SW480 (cell line): ENCODE measurements around the gene CDH23.
"Not testable (repeated sequence)": the region's sequence is repeated elsewhere in the genome, so short reads cannot be mapped to it uniquely, and the experiment has no call there.

Source experiments
- DNase-seq: peaks from one replicate; pipeline ENCODE4 v3.0.0-alpha.2; 2016; ENCODE audit warnings: low spot score

CDH23 gene

DNA sequence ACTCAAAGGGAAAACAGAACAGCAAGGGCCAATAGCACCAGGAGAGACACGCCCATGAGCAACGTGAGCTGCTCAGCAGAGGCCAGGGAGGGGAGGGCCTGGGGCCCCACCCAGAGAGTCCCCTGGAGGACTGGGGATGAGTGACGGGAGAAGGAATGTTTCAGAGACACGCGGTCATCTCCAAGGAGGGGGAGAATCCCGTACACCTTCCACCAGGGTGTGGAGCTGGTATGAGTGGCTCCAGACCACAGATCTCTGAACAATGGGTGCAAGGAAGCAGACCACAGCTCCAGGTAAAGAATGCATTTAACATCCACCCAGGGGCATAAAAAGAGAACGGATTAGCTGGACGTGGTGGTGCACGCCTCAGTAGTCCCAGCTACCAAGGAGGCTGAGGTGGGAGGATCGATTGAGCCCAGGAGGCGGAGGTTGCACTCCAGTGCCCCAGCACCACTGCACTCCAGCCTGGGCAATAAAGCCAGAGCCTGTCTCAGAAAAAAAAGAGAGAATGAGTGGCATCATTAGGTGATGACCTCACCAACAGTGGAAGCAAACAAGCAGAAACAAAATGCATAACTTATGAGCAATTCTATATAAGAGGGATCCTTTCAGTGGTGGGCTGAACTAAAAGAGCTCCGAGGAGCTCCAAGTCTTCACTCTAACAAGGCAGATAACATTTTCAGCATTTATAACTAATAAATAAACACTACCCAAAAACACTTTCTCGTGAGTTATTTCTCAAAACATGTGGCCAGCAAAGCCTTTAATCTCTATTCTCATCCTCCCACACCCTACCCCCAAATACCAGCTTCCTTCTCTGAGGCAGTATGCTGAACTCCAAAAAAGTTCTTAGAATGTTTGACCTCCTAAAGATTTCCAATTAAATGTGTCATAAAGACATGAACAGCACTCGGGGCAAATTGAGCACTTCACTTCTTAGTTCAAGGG, 441.8 kb downstream of the CDH23 start:
- DNase-seq = no peak

DNA sequence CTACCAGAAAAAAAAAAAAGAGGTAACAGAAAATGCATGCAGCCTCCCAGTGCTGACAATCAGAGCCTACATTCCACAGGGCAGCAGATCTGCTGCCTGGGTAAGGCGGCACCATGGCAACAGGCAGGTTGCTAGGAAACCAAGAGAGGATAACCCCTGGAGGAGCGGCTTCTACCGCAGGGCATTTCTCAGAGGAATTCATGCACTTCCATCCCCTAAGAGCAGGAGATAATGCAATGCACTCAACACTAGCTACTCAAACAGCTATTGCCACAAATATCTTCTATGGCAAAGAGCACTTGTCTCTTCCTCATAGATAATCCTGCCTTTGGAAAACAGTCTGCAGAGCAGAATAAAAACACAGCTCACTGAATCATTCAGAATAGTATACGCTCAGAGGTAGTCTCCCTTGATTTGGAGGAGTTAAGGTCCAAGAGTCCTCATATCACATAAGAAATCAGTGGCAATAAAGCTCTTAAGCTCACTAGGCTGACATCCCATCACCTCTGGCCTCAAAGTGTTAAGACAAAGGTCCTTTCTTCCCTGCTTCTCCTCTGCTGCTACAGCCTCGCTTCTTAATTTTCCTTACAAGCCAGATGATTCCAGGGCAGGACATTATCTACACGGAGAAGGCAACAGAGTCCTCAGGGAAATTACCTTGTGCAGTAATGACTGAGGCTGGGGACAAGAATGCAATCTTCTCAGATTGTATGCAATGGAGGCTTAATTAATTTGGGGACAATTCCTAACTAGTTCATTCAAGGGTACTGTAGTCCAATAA, 443.6 kb downstream of the CDH23 start:
- DNase-seq = peak; percentile 30

DNA sequence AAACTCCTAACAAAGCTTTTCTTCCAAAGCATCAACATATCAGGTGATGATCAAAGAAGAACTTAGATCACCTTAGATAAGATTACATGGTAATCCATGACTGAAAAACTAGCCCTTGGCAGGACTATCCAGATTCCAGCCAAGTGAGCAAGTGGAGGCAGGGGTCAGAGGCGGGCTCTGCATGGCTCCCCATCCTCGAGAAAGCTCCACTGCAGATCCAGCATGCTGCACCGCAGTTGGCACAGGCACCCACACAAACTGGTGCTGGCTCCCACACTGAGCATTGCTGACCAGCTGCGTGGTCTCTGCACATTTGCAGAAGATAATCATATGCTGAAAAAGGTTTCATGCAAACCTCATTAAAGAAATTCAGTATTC, 444.2 kb downstream of the CDH23 start:
- DNase-seq = no peak

DNA sequence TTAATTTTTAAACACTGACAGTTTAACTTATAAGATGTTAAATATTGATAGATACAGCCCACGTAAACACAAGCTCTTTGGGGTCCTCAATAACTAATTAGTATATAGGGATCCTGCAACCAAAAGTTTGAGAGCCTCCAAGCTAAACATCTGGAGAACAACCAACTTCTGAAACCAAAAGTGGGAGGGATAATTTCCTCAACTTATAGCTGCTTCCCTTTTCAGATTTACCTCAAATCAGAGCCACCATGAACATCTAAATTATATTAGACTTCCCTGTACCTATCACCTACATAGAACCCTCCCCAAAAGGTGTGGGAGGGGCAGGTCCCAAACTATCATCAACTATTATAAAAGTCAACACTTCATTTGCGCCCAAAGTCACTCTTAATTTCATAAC, 445.7 kb downstream of the CDH23 start:
- DNase-seq = no peak

DNA sequence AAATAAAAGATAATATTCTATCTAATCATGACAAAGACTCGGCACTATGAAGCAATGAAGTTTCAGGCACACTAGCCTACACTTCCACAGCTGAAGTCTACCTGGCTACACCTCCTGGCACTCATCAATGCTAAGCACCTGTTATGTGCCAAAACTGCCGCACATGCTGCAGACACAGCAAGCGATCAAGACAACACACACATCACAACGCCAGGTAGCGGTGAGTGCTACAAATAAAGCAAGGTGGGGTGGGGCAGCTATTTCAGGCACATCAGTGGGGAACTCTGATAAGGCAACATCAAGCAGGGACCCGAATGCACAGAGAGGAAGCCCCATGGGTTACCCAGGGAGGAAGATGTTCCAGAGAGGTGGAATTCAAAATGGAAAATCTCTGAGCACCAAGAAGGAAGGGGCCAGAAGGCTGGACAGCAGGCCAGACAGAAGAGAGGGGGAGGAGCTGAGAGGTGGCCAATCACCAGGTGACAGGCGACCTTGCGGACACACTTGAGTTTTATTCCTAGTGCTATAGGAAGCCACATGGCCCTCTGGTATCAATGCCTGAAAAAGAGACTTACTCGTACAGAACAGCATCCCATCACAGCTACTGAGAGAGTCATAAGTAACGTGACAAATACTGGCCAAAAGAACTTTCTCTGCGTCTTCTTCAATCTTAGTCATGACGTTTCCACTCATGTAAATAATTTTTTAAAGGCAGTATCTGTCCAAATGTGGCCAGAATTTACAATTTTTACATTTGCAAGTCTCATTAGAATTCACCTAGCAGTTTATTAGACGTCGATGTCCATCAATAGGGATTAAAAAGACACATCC, 446.4 kb downstream of the CDH23 start:
- DNase-seq = no peak

DNA sequence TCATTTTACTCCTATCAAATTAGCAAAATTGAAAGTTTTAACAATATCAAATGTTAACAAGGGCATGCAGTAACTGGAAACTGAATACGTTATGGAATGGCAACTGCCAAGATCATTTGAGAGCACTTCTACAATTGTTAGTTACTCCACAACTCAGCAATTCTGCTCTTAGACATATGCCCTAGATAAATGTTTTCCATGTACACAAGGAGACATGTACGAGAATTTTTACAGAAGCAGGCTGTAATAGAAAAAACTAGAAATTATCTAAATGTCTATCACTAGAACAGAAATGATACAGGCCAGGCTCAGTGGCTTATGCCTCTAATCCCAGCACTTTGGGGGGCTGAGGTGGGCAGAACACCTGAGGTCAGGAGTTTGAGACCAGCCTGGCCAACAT, 447.4 kb downstream of the CDH23 start:
- DNase-seq = no peak

DNA sequence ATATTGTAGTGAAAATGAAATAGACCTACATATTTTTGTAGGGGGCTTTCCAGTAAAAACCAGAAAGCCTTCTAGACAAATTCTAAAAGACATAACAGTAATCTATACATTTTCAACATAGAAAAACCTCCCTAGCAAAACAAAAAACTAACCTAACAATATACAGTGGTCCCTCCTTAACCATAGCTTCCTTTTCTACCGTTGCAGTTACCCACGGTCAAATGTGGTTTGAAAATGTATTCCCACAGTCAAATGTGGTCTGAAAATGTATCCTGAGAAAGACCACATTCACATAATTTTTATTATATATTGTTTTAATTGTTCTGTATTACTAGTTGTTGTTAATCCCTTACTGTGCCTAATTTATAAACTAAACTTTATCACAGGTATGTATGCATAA, 448.0 kb downstream of the CDH23 start:
- DNase-seq = no peak

DNA sequence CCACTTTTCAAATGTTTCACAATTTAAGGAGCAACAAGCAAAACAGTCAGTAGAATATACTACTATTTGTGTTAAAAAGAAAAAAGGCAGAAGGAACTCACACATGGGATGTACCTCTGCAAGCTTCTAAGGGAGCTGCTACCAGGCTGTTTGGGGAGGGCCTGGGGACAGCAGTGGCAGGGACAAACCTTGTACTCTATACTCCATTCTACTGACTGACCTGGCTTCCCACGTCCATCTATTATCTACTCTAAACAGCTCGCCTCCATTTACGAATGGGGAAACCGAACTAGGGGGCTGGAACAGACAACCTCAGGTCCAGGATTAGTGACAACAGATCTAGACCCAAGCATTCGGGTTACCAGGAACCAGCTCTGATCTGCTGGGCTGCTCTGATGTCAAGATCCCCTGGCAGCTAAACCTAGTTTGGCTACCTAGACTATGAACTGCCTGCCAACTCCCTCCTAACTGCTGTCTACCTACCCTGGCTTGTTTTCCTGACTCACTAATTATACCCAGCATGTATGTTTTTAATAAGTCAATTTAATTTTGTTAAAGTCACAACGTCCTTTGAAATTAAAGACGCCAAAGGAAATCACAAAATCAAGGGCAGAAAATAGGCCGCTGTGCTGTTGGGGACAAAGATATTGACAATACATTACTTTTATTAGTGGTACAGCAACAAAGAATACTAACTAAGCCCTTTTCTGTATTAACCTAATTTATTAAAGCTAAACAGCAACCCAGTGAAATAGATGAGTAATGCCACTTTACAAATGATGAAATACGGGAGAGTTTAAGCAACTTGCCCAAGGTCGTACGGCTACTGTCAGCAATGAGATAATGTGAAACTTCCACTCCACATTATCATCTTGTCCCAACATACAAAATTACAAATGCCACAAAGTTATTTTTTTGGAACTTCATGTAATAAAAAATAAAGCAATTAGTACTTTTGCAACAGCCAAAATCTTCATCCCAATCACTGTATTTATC, 449.0 kb downstream of the CDH23 start:
- no peak for DNase-seq

DNA sequence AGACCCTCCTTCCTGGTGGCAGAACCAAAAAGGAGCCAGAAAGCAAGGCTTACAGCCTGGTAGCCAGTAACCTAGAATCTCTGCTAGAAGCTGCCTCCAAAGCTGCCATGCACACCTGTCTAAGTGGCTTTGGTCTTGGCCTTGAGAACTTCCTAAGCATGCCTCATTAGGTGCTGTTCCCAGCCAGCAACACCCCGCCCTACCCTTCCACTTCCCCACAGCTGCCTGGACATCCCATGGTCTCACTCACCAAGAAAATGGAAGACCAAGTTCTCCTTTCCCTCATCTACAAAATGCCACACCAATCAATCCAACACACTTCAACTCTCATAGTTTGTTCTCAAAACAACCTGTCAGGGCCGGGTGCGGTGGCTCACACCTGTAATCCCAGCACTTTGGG, 450.1 kb downstream of the CDH23 start:
- no peak for DNase-seq

DNA sequence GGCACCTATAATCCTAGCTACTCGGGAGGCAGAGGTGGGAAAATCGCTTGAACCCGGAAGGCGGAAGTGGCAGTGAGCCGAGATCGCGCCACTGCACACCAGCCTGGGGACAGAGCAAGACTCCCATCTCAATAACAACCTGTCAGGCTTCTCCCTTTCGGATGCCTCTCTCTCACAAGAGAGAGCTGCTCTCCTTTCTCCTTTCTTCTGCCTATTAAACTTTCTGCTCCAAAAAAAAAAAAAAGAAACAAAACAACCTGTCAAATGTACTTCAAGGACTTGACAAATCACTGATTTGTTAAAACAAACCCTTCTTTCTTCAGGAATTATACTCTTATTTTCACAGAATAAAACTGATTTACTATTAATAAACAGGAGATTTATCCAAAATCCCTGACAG, 450.7 kb downstream of the CDH23 start:
- DNase-seq = no peak

DNA sequence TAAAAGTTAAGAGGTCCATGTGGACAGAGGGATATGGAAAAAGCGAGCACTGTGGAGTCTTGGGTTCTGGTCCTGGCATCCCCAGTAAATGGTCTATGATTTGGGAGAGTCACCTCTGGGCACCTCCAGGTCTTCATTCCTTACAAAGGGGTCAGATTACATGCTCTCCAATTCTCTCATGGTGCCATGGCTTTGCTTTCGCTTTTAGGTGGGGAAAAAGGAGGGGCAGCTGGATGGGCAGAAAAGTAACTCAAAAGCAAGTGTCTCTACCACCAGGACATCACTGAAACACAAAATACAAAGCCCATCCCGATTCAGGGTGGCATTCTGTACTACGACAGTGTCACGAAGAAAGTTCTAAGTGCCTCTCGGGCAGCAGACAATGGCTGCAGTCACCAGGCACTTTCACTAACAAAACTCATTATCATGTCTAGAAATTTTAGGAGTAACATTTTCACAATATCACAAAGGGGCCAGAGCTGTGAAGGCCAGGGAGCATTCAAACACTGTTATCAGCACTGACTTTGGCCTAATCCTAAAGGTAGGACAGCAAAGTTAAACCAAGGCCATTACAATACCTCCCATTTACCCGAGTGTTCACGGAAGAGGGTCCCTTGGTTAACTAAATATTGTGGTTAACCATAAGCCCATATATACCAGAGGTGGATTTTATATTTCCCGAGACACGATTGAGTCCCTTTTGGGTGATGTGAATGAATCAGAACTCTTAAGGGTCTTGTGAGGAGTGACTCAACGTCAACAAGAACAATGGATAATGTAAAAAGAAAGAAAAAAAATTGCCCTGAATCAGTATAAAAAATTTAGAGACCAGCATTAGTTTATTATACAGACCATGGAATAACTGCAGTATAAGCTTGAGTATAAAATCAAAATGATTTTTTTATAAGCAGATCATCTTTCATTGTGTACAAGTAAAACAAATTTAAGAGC, 451.9 kb downstream of the CDH23 start:
- DNase-seq = no peak

DNA sequence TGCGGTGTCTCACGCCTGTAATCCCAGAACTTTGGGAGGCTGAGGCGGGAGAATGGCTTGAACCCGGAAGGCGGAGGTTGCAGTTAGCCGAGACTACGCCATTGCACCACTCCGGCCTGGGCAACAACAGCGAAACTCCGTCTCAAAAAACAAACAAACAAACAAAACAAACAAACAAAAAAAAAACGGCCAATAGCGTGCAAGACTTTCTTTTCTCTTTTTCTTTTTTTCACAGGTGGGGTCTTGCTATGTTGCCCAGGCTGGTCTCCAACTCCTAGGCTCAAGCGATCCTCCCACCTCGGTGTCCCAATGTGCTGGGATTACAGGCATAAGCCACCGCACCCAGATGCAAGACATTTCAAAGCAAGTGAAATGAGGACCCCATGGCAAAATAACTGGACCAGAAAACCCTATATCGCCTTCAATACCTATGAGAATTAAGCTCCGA, 452.8 kb downstream of the CDH23 start:
- no peak for DNase-seq

DNA sequence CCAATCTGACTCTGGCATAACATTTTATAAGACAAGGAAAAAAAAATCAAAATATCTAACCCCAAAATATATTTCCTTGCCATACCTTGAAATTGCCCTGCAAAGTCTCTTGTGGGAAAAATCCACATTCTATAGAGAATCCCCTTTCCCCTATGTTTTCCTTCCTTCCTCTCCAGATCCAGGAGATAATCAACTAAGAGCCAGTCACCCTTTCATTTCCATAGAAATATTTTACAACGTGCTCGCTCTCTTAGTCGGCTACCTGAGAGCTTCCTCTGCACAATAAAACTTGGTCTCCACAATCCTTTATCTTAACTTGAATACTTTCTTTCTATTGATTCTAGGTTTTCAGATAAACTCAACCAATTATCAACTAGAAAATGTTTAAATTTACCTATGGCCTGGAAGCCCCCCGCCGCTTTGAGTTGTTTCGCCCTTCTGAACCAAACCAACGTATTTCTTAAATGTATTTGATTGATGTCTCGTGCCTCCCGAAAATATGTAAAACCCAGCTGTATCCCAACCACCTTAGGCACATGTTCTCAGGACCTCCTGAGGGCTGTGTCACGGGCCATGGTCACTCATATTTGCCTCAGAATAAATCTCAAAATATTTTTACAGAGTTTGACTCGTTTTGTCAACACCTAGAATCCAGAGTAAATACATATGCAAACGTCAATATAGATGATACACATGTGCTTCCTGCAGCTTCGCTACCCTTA, 453.5 kb downstream of the CDH23 start:
- DNase-seq = no peak

DNA sequence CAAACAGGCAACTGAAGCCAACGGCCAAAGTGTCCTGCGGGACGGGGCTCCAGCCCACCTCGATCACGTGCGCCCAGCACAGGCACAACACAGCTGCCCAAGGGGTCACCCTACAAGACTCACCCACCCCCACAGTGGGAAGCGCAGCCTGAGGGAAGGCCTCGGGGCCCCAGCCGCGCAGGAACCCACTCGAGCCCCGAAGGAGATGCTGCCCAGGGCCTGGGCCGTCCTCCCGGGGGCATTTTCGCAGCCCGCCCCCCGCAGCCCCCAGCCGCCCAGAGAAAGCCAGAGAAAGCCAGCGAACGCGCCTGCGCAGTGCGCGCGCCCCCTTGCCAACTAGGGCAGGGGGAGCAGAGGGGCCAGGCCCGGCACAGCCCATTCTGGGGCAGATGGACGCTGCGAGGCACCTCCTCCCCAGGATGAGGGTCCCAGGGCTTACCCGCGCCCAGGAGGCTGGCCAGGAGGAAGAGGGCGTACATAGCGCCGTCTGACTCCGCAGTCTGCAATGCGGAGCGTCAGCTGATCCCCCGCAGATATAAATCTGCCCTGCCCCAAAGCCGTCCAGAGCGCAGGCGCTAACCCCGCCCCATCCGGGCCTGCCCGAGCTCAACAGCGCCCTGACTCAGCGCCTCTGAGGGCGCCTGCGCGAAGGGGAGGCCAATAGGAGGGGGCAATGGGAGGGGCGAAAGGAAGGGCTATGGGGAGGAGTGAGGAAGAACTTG, 454.2 kb downstream of the CDH23 start, which contains the start of gene PSAP:
TSS of gene PSAP (minus strand) at position 509 of the 722 bp plus-strand sequence. CDS start at position 479, 30 bp downstream.
- DNase-seq = peak; percentile 93

DNA sequence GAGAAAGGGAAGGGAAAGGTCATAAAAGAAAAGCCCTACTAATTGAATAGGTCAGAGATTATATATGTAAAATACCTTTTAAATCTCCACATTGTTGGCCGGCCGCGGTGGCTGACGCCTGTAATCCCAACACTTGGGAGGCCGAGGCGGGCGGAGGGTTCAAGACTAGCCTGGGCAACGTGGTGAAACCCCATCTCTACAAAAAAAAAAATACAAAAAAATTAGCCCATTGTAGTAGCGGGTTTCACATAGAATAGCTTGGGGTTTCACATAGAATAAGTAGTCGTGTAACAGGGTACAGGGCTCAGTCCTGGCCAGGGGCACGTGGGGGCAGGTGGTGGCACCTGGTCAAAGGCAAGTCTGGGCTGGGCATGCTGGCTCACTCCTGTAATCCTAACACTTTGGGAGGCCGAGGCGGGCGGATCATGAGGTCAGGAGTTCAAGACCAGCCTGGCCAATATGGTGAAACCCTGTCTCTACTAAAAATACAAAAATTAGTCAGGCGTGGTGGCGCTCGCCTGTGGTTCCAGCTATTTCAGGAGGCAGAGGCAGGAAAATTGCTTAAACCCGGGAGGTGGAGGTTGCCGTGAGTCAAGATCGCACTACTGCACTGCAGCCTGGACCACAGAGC, 454.9 kb downstream of the CDH23 start:
- DNase-seq = not testable (repeated sequence)

DNA sequence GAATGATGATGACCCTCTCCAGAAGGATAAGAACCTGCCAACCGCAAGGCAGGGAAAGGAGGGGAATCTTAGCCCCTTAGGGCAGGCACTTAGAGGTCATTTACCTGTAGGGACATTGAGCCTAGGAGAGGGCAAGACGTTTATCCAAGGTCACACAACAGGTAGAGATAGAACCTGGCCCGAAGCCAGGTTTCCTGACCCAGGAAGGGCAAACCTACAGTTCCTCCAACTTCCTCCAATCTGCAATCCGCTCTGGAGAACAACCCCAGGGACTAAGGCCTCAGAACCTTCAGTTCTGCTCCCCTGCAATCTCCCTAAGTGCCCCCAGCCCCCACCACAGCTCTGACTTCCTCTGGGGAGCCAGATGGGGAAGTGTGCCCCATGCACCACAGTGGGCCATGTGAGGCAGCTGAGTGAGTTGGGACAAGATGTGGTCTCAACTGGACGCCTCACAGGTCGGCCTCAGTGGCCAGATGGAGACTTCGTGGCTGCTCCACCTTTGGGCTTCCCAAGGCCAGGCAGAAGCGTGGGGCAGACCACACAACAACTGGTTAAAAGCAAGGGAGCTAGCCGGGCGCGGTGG, 455.7 kb downstream of the CDH23 start:
- DNase-seq = no peak

DNA sequence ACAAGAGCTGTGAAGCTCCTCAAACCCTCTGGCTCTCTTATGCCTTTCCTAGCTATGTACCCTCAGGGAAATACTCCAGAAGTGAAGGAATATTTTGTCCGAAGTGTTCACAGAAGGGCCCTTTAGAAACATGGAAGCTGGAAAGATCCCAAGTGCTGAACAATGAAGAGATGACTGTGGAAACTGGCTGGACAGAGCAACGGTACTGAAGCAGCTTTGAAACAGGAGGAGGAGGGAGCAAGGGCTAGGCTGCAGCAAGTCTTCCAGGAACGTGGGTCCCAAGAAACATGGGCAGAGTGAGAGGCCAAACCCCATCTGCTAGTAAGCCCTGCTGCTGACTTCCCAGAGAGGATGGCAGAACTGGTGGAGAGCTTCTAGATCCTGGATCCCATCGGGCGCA, 457.3 kb downstream of the CDH23 start:
- DNase-seq = no peak
